ENCODE measurements around the gene NPR1.
A peak's percentile ranks its signal among the peaks of the same experiment; 100 is the strongest.

NPR1 gene

GRCh38 chr1:153649137-153649862, 29.2 kb upstream of the NPR1 start:
- DNase-seq (ENCODE audit: low read depth in 2 of 2) = no peak
- no peak for TF ChIP-seq CTCF (IDR thresholded peaks at IDR 0.05; ENCODE audit: low read depth, low read length)
- H3K4me3 ChIP-seq (replicated peaks in 1 of 2; ENCODE audit: low read depth in 2 of 2, low read length in 2 of 2) = no peak overlapping the region

GRCh38 chr1:153649863-153650235, 28.6 kb upstream of the NPR1 start:
- H3K4me3 ChIP-seq (replicated peaks in 1 of 2; ENCODE audit: low read depth in 2 of 2, low read length in 2 of 2) = no peak overlapping the region
- TF ChIP-seq CTCF (IDR thresholded peaks at IDR 0.05; ENCODE audit: low read depth, low read length) = no peak

GRCh38 chr1:153651771-153652170, 26.7 kb upstream of the NPR1 start:
- no peak for TF ChIP-seq CTCF (IDR thresholded peaks at IDR 0.05; ENCODE audit: low read depth, low read length)
- no peak for DNase-seq (ENCODE audit: low read depth in 2 of 2)
- no peak overlapping the region for H3K4me3 ChIP-seq (replicated peaks in 1 of 2; ENCODE audit: low read depth in 2 of 2, low read length in 2 of 2)

More at GRCh38 chr1:153649863-153650235, 28.6 kb upstream of the NPR1 start:
- no peak for DNase-seq (ENCODE audit: low read depth in 2 of 2)

- TF ChIP-seq CTCF (IDR thresholded peaks at IDR 0.05; ENCODE audit: low read depth, low read length) = no peak
- DNase-seq (ENCODE audit: low read depth in 2 of 2) = peak; percentile 51 to 68
- no peak overlapping the region for H3K4me3 ChIP-seq (replicated peaks in 1 of 2; ENCODE audit: low read depth in 2 of 2, low read length in 2 of 2)
Measured at GRCh38 chr1:153652805-153653500, 25.5 kb upstream of the NPR1 start.

- no peak for TF ChIP-seq CTCF (IDR thresholded peaks at IDR 0.05; ENCODE audit: low read depth, low read length)
- no peak overlapping the region for H3K4me3 ChIP-seq (replicated peaks in 1 of 2; ENCODE audit: low read depth in 2 of 2, low read length in 2 of 2)
- no peak for DNase-seq (ENCODE audit: low read depth in 2 of 2)
Measured at GRCh38 chr1:153655333-153655732, 23.2 kb upstream of the NPR1 start.

- TF ChIP-seq CTCF (IDR thresholded peaks at IDR 0.05; ENCODE audit: low read depth, low read length) = no peak
- DNase-seq (ENCODE audit: low read depth in 2 of 2) = peak; percentile 84 to 91
- peak within 1 kb of the TSS; percentile 81 to 91 for H3K4me3 ChIP-seq (replicated peaks in 1 of 2; ENCODE audit: low read depth in 2 of 2, low read length in 2 of 2)
Measured at GRCh38 chr1:153658400-153659174, 19.9 kb upstream of the NPR1 start, which contains the start of gene SNAPIN. TSS of gene SNAPIN (plus strand) at chr1:153658703. CDS start at chr1:153658744, 41 bp downstream.

Data from cardiac fibroblast (primary cell).